NCI-H2196 treated with DMSO at 0.1 percent for 48 hours (cell line): ENCODE data around the gene PRKCA.
"Not testable (repeated sequence)": the region's sequence is repeated elsewhere in the genome, so short reads cannot be mapped to it uniquely, and the experiment has no call there.

Source experiments
- DNase-seq: peaks from one replicate; lab custom pipeline; 2025; ENCODE audit not compliant: unreplicated experiment; lab: John Stamatoyannopoulos, UW

PRKCA gene

DNA sequence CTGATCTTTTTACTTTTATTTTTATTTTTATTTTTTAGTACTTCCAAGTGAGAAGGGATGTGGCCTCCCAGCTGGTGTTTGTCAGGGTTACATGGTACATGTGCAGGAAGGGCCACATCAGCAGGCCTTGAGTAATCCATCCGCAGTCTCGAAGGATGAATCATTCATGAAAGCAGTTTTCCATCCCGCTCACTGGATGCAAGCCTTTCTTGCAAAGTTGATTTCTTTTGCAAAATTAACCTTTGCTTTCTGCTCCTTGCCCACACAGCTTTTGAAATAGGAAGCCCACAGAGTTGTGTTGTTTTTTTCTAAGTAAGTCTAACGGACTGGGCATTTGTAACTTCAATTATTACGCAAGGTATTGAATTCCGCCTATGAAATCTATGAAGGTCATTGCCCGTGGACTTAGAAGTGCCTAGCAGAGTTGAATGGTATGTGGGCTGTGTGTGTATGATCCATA is 157.4 kb downstream of the PRKCA start:
- DNase-seq: no peak

DNA sequence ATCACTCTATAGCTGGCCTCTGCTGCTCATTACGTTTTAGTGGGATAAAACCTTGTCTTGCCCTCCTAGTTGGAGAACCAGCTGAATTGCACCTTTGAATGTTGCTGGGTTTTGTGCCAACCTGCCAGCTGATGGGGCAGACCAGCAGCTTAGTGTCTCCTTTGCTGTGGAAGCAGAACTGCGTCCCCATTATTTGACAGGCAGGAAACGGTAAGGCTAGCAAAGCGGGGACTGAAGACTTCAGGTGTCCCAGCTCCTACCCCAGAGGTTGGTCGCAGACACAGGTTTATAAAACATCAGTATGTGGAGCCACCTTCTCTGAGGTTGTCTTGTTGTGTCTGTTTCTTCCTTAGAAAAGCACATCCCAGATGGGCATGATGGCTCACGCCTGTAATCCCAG is 158.1 kb downstream of the PRKCA start:
- DNase-seq: no peak

- DNase-seq: no peak
These were observed 159.1 kb downstream of the PRKCA start for GRCh38 chr17:66461343-66461995.

DNA sequence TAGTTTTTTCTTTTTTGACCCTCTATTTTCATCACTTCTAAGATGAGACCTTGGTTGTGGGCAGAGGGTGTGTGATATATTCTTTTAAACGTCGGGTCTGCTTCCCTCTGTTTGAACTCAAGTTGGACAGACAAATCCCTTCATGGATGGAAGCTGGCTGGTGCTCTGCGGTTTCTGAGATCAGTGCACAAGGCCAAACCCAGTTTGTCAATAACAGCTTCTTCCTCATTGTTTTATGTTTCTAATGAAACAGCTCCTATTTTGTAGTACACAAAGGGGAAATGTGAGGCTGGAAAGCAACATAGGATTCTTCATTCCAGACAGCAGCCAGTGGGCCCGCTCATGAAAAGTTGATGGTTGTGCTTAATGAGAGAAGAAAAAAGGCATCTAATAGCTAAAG is 159.6 kb downstream of the PRKCA start:
- DNase-seq: no peak

- DNase-seq: no peak
These were observed 162.5 kb downstream of the PRKCA start for GRCh38 chr17:66464921-66465320.

DNA sequence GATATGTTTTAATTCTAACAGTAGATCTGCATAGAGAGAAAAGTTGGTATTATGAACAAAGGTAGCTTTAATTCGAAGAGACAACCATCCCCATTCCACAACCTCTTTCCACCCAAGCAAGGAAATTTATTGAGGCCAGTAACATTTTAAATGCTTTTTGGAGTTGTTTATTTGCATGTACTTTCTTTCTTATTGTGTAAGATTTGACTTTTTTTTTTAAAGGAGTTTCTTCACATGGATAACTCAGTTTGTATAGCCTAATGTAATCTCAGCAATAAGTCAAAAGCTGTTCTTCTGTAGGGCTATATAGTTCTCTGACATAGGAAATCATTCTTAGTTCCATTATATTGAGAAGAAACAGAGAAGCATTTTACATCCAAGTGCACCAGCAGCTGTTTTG is 163.3 kb downstream of the PRKCA start:
- no peak for DNase-seq

GRCh38 chr17:66466106-66466820 is 163.8 kb downstream of the PRKCA start:
- DNase-seq: no peak

- DNase-seq: no peak
These were observed 164.5 kb downstream of the PRKCA start for GRCh38 chr17:66466840-66467367.

GRCh38 chr17:66467766-66468165 is 165.4 kb downstream of the PRKCA start:
- no peak for DNase-seq

DNA sequence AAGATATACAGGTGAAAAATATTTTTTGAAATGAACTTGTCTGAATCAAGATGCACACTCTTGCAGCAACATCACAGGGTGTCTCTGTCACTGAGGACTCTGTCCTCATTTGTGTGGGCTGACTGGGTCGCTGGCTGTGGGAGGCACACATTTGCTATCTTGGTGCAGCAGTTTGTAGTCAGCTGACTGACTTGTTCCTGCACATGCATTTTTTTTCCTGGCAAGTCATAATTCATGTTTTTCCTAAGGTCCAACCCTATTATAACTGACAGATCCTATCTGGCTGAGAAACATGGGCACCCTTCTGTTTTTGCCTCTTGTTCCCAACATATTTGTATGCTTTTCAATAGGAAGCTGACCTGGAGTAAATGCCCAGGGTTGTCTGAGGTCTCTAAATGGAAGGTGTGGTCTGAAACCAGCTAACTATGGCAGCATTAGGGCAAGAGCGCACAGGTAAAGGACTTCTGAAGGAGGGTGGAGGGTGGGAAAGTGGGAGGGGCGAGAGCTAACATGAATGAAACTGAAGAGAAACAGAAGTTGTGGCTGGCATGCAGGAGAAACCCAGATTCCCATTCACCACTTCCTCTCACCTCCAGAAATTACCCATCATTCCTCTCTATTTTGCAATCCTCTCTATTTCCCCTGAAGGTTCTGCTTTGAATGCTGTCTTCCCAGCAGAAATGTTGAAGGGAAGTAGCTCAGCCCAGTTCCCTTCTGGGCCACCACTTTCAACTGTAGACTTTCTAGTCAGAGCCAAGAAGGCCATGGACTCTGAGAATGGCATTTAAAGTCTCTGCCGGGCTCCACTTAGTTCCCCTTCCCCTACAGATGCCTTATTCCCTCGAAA is 166.1 kb downstream of the PRKCA start:
- no peak for DNase-seq

GRCh38 chr17:66469088-66469442 is 166.7 kb downstream of the PRKCA start:
- no peak for DNase-seq

- DNase-seq: no peak
These were observed 167.0 kb downstream of the PRKCA start for GRCh38 chr17:66469461-66469860.

GRCh38 chr17:66469890-66470289 is 167.5 kb downstream of the PRKCA start:
- no peak for DNase-seq

DNA sequence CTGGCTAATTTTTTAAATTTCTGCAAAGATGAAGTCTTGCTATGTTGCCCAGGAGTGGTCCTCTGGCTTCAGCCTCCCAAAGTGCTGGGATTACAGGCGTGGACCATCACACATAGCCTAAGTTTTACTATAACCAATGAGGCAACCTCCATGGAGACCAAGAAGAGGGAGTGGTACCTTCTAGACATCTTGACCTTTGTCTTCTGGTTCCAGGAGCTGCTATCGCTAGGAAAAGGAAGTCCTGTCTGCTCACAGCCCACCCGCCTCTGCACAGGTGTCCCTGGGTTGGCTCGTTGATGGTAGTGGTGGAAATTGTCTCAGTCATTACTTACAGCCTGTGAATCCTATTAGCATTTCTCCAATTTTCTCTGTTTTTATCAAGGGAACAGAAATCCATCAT is 169.7 kb downstream of the PRKCA start:
- no peak for DNase-seq

DNA sequence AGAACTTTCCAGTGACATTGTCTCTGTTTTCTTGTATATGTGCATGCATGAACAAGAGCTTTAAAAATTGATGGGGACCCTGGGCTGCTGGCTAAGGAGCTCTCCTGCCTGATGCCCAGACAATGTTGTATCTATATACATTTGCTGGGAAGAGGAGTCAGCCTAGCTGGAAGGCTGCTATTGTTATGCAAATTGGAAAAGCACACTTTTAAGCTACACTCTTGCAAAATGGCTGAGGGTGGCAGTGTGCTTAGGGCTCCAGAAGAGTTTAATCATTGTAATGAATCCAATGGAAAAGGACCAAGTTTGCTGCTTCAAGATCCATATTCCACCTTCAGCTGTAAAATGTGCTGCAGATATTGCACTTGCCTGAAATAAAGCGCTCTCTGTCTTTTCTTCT is 171.8 kb downstream of the PRKCA start:
- no peak for DNase-seq

DNA sequence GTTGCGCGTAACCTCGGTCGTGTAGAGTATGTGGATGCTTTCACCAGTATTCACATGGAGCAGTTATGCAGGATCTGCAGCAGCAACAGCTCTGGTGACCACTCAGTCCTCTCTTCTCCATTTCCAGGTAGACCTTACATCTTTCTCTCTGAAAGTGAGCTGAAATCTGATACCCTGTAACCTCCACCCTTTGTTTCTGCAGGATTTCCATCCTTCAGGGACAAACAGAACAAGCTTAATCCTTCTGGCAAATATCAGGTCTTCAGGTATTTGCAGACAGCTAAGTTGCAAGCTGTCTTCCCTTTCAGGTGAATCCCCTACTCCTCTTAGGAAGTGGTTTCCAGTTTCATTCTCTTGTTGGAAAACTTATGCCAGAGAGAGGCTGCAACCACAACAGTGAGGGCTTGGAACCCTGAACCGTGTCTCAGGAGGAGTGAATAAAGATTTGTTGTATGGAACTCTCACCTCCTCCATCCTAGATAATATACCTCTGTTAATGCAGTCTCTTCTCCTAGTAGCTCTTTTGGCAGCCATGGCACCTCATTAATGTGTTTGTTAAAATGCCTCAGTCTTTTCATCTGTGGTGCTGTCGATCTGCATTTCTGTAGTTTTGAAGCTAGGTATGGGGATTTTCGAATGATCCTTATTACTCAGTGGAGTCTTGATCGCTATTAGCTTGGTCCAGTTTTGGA is 172.5 kb downstream of the PRKCA start:
- DNase-seq: no peak

DNA sequence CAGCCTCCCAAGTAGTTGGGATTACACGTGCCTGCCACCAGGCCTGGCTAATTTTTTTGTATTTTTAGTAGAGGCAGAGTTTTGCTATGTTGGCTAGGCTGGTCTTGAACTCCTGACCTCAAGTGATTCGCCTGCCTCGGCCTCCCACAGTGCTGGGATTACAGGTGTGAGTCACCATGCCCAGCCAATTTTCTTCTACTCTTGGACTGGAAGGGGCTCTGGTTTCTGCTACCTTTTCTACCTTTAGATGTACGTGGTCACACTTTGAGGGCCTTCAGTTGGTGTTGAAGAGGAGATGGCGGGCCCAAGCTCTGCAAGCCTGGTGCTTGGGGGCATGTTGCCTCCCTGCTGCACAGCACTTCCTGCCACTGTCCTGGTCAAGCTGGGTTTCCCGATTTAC is 173.6 kb downstream of the PRKCA start:
- DNase-seq: no peak

GRCh38 chr17:66477615-66478283 is 175.3 kb downstream of the PRKCA start:
- DNase-seq: no peak

GRCh38 chr17:66479230-66479889 is 176.9 kb downstream of the PRKCA start:
- not testable (repeated sequence) for DNase-seq

GRCh38 chr17:66480243-66480642 is 177.8 kb downstream of the PRKCA start:
- no peak for DNase-seq
